Thymus (tissue), 11 donors: ENCODE data around the gene ATM. TPM values are rescaled to one million over a fixed set of nuclear protein-coding genes. Genes with fewer than 3 reads are reported as not detected.

Experiments used
- DNase-seq, 9 donors: peaks; one replicate each; pipeline ENCODE4 v3.0.0-alpha.2; 2013; ENCODE audit warnings: low spot score in 9 of 9, low read depth in 6 of 9, missing footprints in 1 of 9
- H3K27ac ChIP-seq, 2 donors: one replicate each; pipeline ENCODE4 v1.5.1; 2013; ENCODE audit warnings: control low read depth in 1 of 2, low read depth in 1 of 2, low read length in 1 of 2, mild to moderate bottlenecking in 1 of 2, moderate library complexity in 1 of 2
- H3K27me3 ChIP-seq, 2 donors: one replicate each; pipeline ENCODE4 v1.5.1; 2013; ENCODE audit warnings: low read length in 1 of 2; ENCODE audit not compliant: control insufficient read depth in 2 of 2, insufficient read depth in 1 of 2
- H3K36me3 ChIP-seq, 2 donors: one replicate each; pipeline ENCODE4 v1.5.1; 2013; ENCODE audit warnings: low read length in 1 of 2, mild to moderate bottlenecking in 1 of 2, moderate library complexity in 1 of 2; ENCODE audit not compliant: control insufficient read depth in 2 of 2, insufficient read depth in 2 of 2
- H3K4me1 ChIP-seq, 2 donors: one replicate each; pipeline ENCODE4 v1.5.1; 2013; ENCODE audit warnings: low read length in 2 of 2; ENCODE audit not compliant: control insufficient read depth in 2 of 2, insufficient read depth in 2 of 2
- H3K4me3 ChIP-seq, 2 donors: one replicate each; pipeline ENCODE4 v1.5.1; 2013; ENCODE audit warnings: low read length in 2 of 2, control low read depth in 1 of 2, mild to moderate bottlenecking in 1 of 2
- H3K9me3 ChIP-seq, 2 donors: one replicate each; pipeline ENCODE4 v1.5.1; 2013; ENCODE audit warnings: low read length in 1 of 2, mild to moderate bottlenecking in 1 of 2; ENCODE audit not compliant: control insufficient read depth in 2 of 2, insufficient read depth in 1 of 2
- WGBS: extraction: QIAGEN DNeasy Blood & Tissue Kit; methylation state at CpG from one replicate; pipeline ENCODE4 v1.1.7; 2013; 5-methylcytosine and 5-hydroxymethylcytosine counted together
- polyA plus RNA-seq: library from polyadenylated mRNA; stranded (reverse); fragments of 200-250 nt; gene quantifications from one replicate; pipeline ENCODE4 v1.2.3, GENCODE V29; 2013
- total RNA-seq: library from RNA; stranded (reverse); fragments of 120-200 nt; gene quantifications from one replicate; pipeline ENCODE4 v1.2.4, GENCODE V29; 2013
- donor health status: healthy.

Gene ATM
- total and polyA plus RNA-seq, 2 donors = 55.0 to 67.0 TPM

DNA sequence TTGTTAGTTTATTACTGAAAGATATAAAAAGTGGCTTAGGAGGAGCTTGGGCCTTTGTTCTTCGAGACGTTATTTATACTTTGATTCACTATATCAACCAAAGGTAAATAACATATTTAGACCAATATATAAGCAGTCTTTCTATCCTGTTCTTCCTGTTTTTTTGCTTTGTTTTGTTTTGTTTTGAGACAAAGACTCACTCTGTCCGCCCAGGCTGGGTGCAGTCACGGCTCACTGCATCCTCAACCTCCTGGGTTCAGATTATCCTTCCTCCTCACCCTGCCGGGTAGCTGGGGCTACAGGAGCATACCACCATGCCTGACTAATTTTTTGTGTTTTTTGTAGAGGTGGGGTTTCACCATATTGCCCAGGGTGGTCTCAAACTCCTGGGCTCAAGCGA, 66.8 kb downstream of the ATM start:
- WGBS = 96% methylated on average over 6 of the region's 6 CpGs
- no peaks in the 10 kb centered on the region for H3K27me3 ChIP-seq
- no peaks in the 10 kb centered on the region for H3K9me3 ChIP-seq
- no peak overlapping the region for H3K27ac ChIP-seq
- H3K4me3 ChIP-seq = no peak overlapping the region
- H3K4me1 ChIP-seq = no peaks in the 10 kb centered on the region
- H3K36me3 ChIP-seq = peaks cover 8 to 53% of the 10 kb centered on the region in 2 donors
- no peak for DNase-seq

DNA sequence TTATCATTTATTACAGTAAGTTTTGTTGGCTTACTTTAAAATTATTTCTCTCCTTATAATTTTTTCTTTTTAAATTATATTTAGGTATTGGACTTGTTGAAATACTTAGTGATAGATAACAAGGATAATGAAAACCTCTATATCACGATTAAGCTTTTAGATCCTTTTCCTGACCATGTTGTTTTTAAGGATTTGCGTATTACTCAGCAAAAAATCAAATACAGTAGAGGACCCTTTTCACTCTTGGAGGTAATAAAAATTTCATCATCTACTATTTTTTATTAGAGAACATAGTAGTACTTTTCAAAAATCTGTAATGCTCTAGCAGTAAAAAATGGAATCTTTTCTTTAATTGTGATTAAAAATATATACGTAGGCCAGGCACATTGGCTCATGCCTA, 70.4 kb downstream of the ATM start:
- peaks cover 3 to 57% of the 10 kb centered on the region in 2 donors for H3K36me3 ChIP-seq
- WGBS = 98% methylated on average over 3 of the region's 3 CpGs
- H3K4me1 ChIP-seq = no peaks in the 10 kb centered on the region
- no peak for DNase-seq
- H3K4me3 ChIP-seq = no peak overlapping the region
- H3K27ac ChIP-seq = no peak overlapping the region
- no peaks in the 10 kb centered on the region for H3K27me3 ChIP-seq
- no peaks in the 10 kb centered on the region for H3K9me3 ChIP-seq

DNA sequence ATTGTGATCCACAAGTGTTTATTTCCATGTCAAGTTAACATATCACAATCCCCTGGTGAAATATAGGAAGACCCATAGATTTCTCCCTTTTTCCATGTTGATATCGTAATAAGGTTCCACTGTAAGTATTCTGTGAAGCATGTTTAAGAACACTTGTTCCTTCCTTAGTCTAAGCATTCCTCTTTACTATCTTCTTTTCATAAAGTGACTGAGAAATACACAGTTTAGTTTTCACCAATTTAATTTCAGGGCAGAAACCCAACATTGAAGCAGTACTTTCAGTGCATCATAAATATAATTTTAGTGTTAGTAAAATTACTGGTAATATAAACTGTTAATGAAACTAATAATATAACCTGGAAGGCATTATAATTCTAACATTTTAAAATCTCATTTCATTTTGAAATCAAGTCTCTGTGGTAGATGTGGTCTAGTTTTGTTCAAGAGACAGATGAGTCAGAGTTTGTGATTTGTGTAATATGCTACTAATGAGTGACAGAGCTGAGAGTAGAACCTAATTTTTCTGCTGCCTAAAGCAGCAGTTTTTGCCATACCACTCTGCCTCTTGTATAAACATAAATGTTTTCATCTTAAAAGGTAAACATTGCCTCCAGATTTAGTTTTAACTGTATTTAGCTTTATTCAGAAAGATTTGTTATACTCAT, 79.4 kb downstream of the ATM start:
- 98% methylated on average over 1 of the region's 1 CpG for WGBS
- no peak overlapping the region for H3K27ac ChIP-seq
- H3K4me1 ChIP-seq = no peaks in the 10 kb centered on the region
- no peaks in the 10 kb centered on the region for H3K27me3 ChIP-seq
- no peaks in the 10 kb centered on the region for H3K9me3 ChIP-seq
- H3K36me3 ChIP-seq = peaks cover 0 to 58% of the 10 kb centered on the region in 2 donors
- H3K4me3 ChIP-seq = no peak overlapping the region
- no peak for DNase-seq

DNA sequence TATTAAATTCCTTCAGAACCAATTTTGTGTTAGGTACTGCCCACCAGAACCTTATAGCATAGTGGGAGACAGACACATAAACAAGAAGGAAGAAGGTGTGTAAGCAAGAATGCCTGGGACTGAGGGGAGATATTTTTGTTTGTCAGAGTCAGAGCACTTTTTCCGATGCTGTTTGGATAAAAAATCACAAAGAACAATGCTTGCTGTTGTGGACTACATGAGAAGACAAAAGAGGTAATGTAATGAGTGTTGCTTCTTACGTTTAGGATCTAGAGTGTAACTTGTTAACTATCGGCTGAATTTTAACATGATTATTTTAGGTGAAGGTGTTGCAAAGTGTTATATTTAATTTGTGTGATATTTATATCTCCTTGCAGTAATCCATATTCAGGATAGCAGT, 84.9 kb downstream of the ATM start:
- Histone ChIP-seq H3K27ac (no peak overlapping the region), H3K4me3 (no peak overlapping the region), H3K9me3 (no peaks in the 10 kb centered on the region), H3K27me3 (no peaks in the 10 kb centered on the region), H3K36me3 (peaks cover 6 to 48% of the 10 kb centered on the region in 2 donors), H3K4me1 (no peaks in the 10 kb centered on the region)
- WGBS = 96% methylated on average over 3 of the region's 3 CpGs
- no peak for DNase-seq

DNA sequence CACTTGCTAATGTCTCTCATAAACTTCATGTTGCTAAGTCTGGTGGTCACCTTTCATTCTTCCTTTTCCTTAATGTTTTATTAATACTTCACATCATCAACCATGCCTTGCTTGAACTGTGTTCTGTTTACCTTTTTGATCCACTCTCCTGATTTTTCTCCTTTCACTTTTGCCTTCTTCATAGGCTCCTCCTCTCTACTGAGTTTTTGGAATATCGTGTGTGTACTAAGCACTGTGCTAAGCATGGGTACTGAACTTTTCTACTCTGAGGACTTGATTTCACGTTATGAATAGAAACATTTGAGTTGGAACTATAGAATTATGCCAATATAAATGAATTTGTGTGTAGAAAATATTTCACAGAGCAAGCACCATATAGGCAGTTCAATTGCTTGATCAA, 90.6 kb downstream of the ATM start:
- Histone ChIP-seq H3K9me3 (no peaks in the 10 kb centered on the region), H3K27ac (no peak overlapping the region), H3K27me3 (no peaks in the 10 kb centered on the region), H3K4me1 (no peaks in the 10 kb centered on the region), H3K4me3 (no peak overlapping the region), H3K36me3 (peaks cover 10 to 46% of the 10 kb centered on the region in 2 donors)
- WGBS = 94% methylated on average over 2 of the region's 2 CpGs
- no peak for DNase-seq

DNA sequence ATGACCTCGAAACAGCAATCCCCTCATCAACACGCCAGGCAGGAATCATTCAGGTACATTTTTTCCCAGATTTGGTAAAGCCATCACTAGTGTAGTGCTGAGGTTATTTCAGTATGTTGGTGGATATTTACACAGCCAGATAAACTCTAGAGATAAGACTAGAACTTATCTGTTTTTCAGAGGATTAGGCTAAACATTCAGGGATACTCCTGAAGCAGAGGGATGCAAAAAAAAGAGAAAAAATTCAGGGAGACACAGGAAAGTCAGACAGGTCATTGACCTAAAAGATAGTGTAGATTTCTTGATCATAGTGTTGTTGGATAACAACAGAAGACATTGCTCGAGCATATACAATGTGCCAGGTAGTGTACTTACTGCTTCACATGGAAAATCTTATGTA, 93.2 kb downstream of the ATM start:
- no peak overlapping the region for H3K4me3 ChIP-seq
- H3K27me3 ChIP-seq = no peaks in the 10 kb centered on the region
- no peaks in the 10 kb centered on the region for H3K9me3 ChIP-seq
- 94% methylated on average over 3 of the region's 3 CpGs for WGBS
- H3K4me1 ChIP-seq = no peaks in the 10 kb centered on the region
- H3K27ac ChIP-seq = no peak overlapping the region
- H3K36me3 ChIP-seq = peaks cover 8 to 44% of the 10 kb centered on the region in 2 donors
- no peak for DNase-seq

DNA sequence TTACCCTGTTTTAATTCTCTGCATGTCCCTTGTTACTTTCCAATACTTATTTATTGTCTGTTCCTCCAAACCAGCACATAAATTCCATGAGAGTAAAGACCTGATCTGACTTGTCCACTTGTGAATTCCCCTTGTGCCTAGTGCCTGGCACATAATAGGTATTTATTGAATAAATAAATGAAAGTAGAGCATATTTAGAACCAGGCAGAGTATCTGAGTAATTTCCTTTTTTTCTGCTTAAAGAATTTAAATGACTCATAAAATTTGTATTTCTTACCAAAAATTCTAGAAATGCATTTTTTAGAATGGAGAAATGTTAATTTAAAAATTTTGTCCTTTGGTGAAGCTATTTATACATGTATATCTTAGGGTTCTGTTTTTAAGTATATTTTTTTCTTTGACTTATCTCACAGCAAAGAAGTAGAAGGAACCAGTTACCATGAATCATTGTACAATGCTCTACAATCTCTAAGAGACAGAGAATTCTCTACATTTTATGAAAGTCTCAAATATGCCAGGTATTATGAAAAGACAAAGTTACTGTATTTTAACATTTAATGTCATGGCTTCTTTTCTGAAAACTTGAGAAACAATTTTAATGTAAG, 96.8 kb downstream of the ATM start:
- no peaks in the 10 kb centered on the region for H3K4me1 ChIP-seq
- no peaks in the 10 kb centered on the region for H3K27me3 ChIP-seq
- no peak for DNase-seq
- H3K36me3 ChIP-seq = peaks cover 2 to 46% of the 10 kb centered on the region in 2 donors
- no peak overlapping the region for H3K27ac ChIP-seq
- H3K9me3 ChIP-seq = no peaks in the 10 kb centered on the region
- no peak overlapping the region for H3K4me3 ChIP-seq

DNA sequence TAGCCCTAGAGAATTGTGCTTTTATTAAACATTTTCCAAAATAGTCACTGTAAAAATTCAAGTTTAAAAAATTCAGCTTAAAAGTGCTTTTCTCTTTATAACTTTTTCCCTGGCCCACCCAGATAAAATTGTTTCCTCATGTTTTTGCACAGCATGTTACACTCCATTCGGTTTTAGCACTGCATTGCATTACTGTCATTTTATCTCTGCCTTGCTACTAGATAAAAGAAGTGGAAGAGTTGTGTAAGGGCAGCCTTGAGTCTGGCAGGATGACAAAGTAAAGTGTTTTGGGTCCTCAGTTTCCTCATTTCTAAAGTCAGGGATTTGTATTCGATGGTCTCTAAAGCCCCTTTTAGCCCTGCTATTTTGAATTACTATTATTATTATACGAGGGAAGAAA, 99.8 kb downstream of the ATM start:
- H3K9me3 ChIP-seq = no peaks in the 10 kb centered on the region
- H3K36me3 ChIP-seq = peaks cover 8 to 41% of the 10 kb centered on the region in 2 donors
- H3K4me3 ChIP-seq = no peak overlapping the region
- H3K4me1 ChIP-seq = no peaks in the 10 kb centered on the region
- DNase-seq = no peak
- WGBS = 93% methylated on average over 3 of the region's 3 CpGs
- no peaks in the 10 kb centered on the region for H3K27me3 ChIP-seq
- no peak overlapping the region for H3K27ac ChIP-seq

DNA sequence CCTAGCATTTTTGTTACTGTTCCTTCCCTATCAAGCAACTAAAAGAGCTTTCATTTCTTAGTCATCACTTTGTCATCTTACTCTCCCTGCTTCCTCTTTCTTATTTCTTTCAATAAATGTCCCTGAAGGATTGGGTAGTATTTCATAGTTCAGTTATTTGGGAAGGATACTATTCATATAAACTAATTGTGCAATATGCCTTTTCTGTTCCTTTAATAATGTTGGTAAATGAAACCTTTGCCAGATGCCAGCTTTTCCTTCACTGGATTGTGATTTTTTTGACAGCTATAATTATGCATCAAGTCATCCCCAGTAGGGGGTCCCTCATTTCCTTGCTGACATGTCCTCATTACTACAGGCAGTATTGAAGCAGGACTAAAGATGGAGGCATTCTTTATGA, 101.7 kb downstream of the ATM start:
- no peak overlapping the region for H3K4me3 ChIP-seq
- peaks cover 8 to 35% of the 10 kb centered on the region in 2 donors for H3K36me3 ChIP-seq
- DNase-seq = no peak
- H3K27me3 ChIP-seq = no peaks in the 10 kb centered on the region
- no peaks in the 10 kb centered on the region for H3K4me1 ChIP-seq
- H3K9me3 ChIP-seq = no peaks in the 10 kb centered on the region
- H3K27ac ChIP-seq = no peak overlapping the region
